GM12801 (cell line): ENCODE measurements around the gene EVX1.

Source experiments
- CTCF ChIP-seq: IDR thresholded peaks from one replicate; pipeline ENCODE4 v1.5.1; 2011; ENCODE audit warnings: control low read depth; ENCODE audit not compliant: insufficient read length; ENCODE audit errors: extremely low read depth

Gene EVX1

GRCh38 chr7:27245798-27246691 lies 3.4 kb downstream of the EVX1 start:
- no peak for TF ChIP-seq CTCF

GRCh38 chr7:27247000-27247399 lies 4.4 kb downstream of the EVX1 start:
- TF ChIP-seq CTCF = no peak

- no peak for TF ChIP-seq CTCF
Observed at GRCh38 chr7:27247452-27248426, 5.1 kb downstream of the EVX1 start.

GRCh38 chr7:27248427-27248806 lies 5.8 kb downstream of the EVX1 start:
- no peak for TF ChIP-seq CTCF

- TF ChIP-seq CTCF = no peak
Observed at GRCh38 chr7:27248911-27249723, 6.5 kb downstream of the EVX1 start.

GRCh38 chr7:27249724-27250556 lies 7.3 kb downstream of the EVX1 start:
- TF ChIP-seq CTCF = no peak
